HG03442 (cell line): Measurements from ENCODE around the gene NPAS4.
"Not testable (repeated sequence)": the region's sequence is repeated elsewhere in the genome, so short reads cannot be mapped to it uniquely, and the experiment has no call there.

Experiments used
- ATAC-seq: cut with Tn5 transposase; IDR thresholded peaks from one replicate; pipeline ENCODE4 v1.9.1; 2021; ENCODE audit warnings: mild to moderate bottlenecking, moderate library complexity; ENCODE audit not compliant: unreplicated experiment

The NPAS4 gene

GRCh38 chr11:66420671-66421476 is at the start of gene NPAS4:
NPAS4 (plus strand) TSS chr11:66421035; CDS start chr11:66421180, 145 bp downstream.
- no peak for ATAC-seq

DNA sequence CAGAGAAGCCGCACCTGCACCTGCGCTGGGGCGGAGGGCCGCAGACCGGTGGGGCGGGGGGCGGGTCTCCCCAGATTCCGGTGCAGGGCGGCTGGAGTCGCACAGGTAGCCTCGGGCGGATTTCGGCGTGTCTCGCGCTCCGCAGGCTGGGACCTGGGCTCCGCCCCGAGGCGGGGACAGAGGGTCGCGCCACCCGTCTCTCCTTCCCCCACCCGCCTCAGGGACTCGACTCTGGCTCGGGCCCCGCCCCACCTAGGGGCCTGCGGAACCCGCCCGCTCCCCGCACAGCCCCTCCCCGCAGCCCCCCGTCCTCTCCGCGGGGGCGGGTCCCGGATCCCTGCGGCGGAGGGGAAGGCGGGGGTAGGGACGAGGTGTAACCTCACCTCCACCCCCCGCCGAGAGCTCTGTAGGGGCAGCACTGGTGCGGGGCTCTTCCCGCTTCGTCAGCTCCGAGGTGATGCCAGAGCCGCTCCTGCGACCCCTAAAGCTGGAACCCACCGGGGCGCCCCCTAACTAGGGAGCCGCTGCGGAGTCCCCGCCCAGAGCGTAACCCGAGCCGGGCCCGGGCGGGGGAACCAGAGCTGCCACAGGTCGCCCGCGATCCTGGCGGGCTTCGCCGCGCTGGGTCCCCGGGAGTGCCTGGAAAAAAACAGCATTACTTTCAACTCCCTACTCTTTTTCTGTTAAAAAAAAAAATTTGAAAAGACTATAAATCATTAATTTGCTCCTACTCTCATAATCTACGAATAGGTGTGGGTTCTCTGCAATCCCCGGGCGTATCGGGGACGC is 49.0 kb upstream of the NPAS4 start, which contains the start of gene SLC29A2:
TSS of gene SLC29A2 (minus strand) at position 134 of the 789 bp plus-strand sequence. CDS start 169 bp downstream, outside the sequence.
- peak; percentile 57 for ATAC-seq

- no peak for ATAC-seq
Measured at GRCh38 chr11:66373265-66373664, 47.6 kb upstream of the NPAS4 start.

DNA sequence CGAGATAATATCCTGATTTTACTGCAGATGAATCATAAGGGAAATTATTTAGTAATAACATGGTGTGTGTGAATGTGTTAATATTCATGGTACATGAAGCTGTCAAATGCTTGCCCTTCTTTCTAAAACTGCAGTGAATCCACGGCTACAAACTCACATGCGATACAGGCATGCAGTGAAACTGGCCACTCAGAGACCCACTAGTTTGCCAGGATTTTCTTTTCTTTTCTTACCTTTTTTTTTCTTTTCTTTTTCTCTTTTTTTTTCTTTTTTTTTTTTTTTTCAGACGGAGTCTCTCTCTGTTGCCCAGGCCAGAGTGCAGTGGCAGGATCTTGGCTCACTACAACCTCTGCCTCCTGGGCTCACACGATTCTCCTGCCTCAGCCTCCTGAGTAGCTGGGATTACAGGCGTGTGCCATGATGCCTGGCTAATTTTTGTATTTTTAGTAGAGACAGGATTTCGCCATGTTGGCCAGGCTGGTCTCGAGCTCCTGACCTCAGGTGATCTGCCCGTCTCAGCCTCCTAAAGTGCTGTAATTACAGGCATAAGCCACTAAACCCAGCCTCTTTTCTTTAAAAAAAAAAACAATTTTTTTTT is 47.0 kb upstream of the NPAS4 start:
- not testable (repeated sequence) for ATAC-seq

DNA sequence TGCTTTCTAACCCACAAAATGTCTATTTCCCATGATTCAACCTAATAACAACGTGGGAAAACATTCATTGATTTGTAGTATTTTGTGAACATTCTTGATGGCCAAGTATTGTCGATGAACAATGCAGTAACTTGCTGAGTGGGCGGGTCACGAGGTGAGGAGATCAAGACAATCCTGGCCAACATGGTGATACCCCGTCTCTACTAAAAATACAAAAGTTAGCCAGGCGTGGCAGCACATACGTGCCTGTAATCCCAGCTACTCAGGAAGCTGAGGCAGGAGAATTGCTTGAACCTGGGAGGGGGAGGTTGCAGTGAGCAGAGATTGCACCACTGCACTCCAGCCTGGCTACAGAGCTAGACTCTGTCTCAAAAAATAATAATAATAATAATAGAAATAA is 40.6 kb upstream of the NPAS4 start:
- ATAC-seq = not testable (repeated sequence)

DNA sequence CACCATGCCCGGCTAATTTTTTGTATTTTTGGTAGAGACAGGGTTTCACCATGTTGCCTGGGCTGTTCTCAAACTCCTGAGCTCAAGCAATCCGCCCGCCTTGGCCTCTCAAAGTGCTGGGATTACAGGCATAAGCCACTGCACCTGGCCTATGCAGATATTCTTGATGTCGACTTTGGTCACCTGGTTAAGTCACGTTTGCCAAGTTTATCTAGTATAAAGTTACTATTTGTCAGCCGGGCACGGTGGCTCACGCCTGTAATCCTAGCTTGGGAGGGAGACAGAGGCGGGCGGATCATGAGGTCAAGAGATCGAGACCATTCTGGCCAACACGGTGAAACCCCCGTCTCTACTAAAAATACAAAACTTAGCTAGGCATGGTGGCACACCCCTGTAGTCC is 36.5 kb upstream of the NPAS4 start:
- ATAC-seq = not testable (repeated sequence)

DNA sequence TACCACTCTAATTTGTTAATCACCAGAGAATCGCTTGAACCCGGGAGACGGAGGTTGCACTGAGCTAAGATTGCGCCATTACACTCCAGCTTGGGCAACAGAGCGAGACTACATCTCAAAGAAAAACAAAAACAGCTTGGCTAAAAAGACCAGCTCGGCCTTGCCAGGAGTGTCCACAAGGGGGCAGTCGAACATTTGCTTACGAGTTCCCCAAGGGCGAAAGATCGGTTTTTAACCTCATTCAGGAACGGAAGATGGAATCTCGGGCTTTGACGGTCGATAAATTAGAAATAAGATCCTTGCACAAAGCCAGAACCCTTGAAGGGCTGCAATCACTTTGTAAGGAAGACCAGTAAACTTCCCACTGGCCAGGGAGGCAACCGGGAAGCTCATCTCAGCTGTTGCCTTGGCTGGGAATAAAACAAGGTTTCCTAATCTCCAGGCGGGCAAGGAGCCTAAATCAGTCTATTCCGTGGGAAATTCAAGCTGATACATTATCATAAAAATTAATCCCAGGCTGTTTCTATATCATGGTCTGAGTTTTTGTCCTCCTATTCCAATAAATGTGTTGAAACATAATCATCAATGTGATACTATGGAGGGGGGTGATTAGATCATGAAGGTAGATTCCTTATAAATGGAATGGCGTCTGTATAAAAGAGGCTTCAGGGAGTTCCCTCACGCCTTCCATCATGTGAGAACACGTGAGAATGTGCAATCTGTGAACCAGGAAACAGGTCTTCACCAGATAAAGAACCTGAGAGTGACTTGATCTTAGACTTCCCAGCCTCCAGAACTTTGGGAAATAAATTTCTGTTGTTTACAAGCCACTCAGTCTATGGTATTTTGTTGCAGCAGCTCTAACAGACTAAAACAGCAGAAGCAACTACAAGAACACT is 34.4 kb upstream of the NPAS4 start:
- ATAC-seq = no peak

- no peak for ATAC-seq
Measured at GRCh38 chr11:66388780-66389386, 32.0 kb upstream of the NPAS4 start.

DNA sequence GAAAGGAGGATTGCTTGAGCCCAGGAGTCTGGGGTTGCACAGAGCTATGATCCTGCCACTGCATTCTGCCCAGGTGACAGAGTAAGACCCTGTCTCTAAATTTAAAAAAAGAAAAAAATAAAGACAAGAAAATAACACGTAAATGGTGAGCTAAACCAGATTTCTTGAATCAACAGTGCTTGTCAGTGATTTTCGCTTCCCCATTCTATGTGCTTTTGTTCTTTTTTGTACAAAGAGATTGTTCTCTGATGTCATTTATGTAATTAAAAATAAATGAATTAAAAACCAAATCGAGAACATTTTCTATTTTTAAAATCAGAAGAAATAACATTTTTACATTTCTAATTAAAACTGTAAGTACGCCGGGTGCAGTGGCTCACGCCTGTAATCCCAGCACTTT is 29.5 kb upstream of the NPAS4 start:
- ATAC-seq = no peak

GRCh38 chr11:66393954-66394353 is 26.9 kb upstream of the NPAS4 start:
- ATAC-seq = no peak

DNA sequence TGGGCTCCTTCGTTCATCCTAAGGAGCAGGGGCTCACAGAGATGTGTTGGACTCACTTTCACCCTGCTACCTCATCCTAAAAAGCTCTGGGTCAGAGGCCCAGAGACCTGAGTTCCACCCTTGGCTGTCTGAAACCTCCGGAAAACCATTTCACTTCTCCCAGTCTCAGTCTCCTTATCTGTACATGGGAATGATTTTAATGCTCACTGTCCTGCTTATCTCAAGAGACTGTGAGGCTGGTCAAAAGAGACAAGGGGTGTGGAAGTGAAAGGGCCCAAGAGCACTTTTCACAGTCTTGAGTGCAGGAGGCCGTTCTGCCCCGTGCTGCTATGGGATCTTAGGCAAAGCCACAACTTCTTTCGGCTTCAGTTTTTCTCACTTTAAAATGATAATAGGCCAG is 13.2 kb upstream of the NPAS4 start:
- no peak for ATAC-seq

DNA sequence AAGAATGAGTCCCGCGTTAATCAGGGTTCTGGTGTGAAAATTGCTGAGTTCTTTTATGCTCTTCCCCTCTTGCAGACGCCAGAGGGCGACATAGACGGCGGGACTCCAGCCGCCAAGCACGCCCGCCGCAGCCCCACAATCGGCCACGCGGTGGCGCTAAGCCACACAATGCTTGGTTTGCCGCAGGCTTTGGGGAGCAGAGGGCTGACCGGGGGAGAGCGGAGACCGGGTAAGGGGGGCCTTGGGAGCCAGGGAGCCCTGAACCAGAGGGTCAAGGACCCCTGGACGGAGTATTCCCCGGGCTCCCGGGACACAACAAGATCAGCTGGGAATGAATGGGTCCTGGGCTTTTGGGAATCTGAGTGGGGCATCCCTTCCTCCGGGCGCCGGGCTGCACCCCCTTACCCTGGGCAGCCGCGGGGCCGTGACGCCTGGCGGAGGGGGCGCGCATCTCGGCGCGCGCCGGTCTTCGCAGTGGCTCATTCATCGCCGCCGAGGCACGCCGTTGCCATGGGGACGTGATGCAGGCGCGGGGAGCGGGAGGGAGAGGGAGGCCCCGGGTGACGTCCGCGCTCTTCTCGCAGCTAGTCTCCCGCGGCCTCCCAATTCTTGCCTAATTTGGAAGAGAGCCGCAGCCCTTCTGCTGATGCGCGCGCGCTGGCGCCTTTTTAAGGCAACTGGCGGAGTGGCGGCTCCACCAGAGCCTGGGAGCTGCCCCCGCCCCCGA is 12.2 kb upstream of the NPAS4 start:
- no peak for ATAC-seq

GRCh38 chr11:66409226-66409625 is 11.6 kb upstream of the NPAS4 start:
- no peak for ATAC-seq

DNA sequence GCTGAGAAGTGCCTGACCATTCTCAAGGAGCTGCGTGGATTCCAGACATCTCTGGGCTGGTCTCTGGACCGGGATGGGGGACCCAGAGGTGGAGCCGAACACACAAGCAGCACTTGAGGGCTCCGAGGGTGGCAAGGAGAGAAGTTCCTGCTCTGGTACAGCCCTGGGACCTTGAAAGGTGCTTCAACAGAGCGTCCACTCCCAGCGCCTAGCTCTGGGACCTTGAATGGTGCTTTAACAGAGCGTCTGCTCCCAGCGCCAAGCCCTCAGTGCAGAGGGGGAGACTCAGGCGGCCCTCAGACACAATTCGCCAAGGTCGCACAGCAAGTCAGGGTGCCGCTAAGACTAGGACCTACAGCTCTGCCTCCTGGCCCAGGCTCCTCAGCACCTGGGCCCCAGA is 10.6 kb upstream of the NPAS4 start:
- ATAC-seq = no peak

DNA sequence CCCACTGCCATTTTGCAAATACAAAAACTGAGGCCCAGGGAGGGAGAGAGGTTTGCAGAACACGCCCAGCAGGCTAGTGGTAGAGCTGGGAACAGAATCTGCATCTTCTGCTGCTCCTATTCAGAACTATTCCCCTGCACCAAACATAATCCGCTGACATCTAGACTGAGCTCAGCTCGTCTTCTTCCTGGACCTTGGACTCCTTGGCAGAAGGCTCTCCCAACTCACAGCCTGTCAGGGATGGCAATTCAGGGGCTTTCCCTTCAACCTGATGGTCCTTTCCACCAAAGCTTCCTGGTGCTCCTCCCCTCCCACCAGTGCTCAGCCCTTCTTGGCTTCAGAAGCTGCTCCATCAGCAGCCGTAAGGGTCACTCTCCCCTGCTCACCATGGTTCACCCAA is 9.5 kb upstream of the NPAS4 start:
- ATAC-seq = no peak

GRCh38 chr11:66412110-66412509 is 8.7 kb upstream of the NPAS4 start:
- ATAC-seq = no peak

DNA sequence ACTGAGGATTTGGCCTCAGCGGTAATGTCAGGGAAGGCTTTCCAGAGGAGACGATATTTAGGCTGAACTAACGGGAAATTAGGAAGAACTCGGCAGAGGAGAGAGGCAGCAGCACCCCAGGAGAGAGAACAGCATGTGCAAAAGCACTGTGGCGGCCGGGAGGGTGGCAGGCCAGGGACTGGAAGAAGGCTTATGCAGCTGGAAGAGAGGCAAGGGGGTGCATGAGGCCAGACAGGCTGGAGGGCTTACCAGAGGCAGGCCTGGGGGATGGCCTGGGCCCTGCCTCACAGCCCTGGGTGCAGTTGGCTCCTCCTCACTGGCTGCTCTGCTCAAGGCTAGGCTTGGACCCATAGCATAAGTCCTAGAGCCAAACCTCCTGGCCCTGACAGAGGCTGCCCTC is 7.7 kb upstream of the NPAS4 start:
- ATAC-seq = no peak

- no peak for ATAC-seq
Measured at GRCh38 chr11:66414120-66414934, 6.5 kb upstream of the NPAS4 start.

- ATAC-seq = no peak
Measured at GRCh38 chr11:66415423-66415822, 5.4 kb upstream of the NPAS4 start.
